ENCODE data around the gene DR1.

Gene DR1

GRCh38 chr1:93399781-93400180 is 54.1 kb downstream of the DR1 start:
- DNase-seq, result no peak

- no peak for DNase-seq
Measured at GRCh38 chr1:93408203-93408602, 62.5 kb downstream of the DR1 start.

- DNase-seq, result no peak
Measured at GRCh38 chr1:93411000-93411399, 65.3 kb downstream of the DR1 start.

GRCh38 chr1:93414749-93415148 is 69.0 kb downstream of the DR1 start:
- no peak for DNase-seq

GRCh38 chr1:93415296-93415695 is 69.6 kb downstream of the DR1 start:
- DNase-seq, result no peak

GRCh38 chr1:93416183-93416582 is 70.5 kb downstream of the DR1 start:
- no peak for DNase-seq

Data from CD4-positive, alpha-beta T cell treated with Interleukin-4 for 4 hours (primary cell).